Spleen (tissue), 7 donors: ENCODE data around the gene PCGF5.

ENCODE experiments used
- CTCF ChIP-seq, 11 experiments: fragments of 200-600 bp in 7 of 11; fragments of 450-650 bp in 4 of 11; sonication (generic) in 4 of 11; IDR thresholded peaks in 8 of 11; conservative IDR thresholded peaks in 3 of 11; 1 replicate in 7 of 11; 2 replicates in 4 of 11; pipeline versions ENCODE4 v1.4.0 to v1.8.0; 2016 to 2021; ENCODE audit warnings: antibody characterized with exemption in 11 of 11, inconsistent platforms in 4 of 11, mild to moderate bottlenecking in 1 of 11
- POLR2A ChIP-seq, 3 donors: fragments of 450-650 bp; IDR thresholded peaks; one replicate each; pipeline ENCODE4 v1.5.1; 2017; ENCODE audit warnings: antibody characterized with exemption in 3 of 3, mild to moderate bottlenecking in 1 of 3
- POLR2AphosphoS5 ChIP-seq, 3 donors: sonication (generic); formaldehyde crosslinking; IDR thresholded peaks; one replicate each; pipeline ENCODE4 v1.5.1; 2017; ENCODE audit warnings: antibody characterized with exemption in 3 of 3
- donor health status: DM: no; HTN: no; CAD: no; lungs with moderate emphysema.
- donor health status: DM: no; HTN: no; CAD: no.
- donor health status: DM: no; HTN: no; CAD: no.

DNA sequence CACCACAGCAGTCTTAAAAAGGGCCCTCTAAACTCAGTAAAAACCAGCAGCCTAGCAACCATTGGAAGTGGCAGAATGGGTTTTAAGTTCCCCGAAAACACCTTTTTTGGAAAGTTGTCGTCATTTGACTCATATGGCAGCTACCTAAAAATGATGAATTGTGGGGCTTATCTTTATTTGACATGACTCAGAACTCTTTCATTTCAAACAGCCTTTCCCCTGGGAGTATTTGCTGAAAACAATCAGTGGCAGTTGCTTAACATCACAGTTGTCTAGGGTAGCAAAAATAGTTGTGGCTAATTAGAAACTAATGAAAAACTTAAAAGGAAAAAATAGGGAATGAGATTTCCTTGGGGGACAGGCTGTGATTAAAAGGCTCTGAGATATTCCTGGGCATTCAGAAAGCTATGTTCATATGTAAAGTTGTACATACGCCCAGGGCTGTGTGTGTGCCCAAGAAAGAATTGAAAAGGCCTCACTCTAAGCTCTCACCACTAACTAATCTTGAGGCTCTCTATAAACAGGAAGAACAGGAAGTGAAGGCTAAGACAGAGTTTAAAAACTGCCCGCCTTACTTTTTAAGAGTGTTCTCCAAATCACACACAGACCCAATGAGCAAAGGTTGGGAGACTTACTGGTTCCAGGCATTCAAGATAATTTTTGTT is 108.0 kb downstream of the PCGF5 start:
- no peak for TF ChIP-seq CTCF (IDR thresholded peaks at IDR 0.05 in 8 of 11, conservative IDR thresholded peaks at IDR 0.05 in 3 of 11)
- TF ChIP-seq POLR2AphosphoS5 (IDR thresholded peaks at IDR 0.05), result no peak
- no peak for TF ChIP-seq POLR2A (IDR thresholded peaks at IDR 0.05)
